ENCODE data around the gene RBCK1.

The RBCK1 gene

GRCh38 chr20:435558-435957 is 27.5 kb downstream of the RBCK1 start:
- TF ChIP-seq ZFX (IDR thresholded peaks at IDR 0.05) (no peak), CTCF (conservative IDR thresholded peaks at IDR 0.05) (no peak)
- no peak overlapping the region for H3K27ac ChIP-seq

GRCh38 chr20:436476-436875 is 28.4 kb downstream of the RBCK1 start:
- TF ChIP-seq ZFX (IDR thresholded peaks at IDR 0.05) (no peak), CTCF (conservative IDR thresholded peaks at IDR 0.05) (no peak)
- H3K27ac ChIP-seq, result no peak overlapping the region

GRCh38 chr20:437787-438486 is 29.8 kb downstream of the RBCK1 start:
- no peak overlapping the region for H3K27ac ChIP-seq
- TF ChIP-seq ZFX (IDR thresholded peaks at IDR 0.05) (no peak), CTCF (conservative IDR thresholded peaks at IDR 0.05) (no peak)

GRCh38 chr20:438571-439469 is 30.7 kb downstream of the RBCK1 start:
- no peak for TF ChIP-seq ZFX (IDR thresholded peaks at IDR 0.05)
- TF ChIP-seq CTCF (conservative IDR thresholded peaks at IDR 0.05), result no peak
- no peak overlapping the region for H3K27ac ChIP-seq

- no peak for TF ChIP-seq ZFX (IDR thresholded peaks at IDR 0.05)
- TF ChIP-seq CTCF (conservative IDR thresholded peaks at IDR 0.05), result no peak
- no peak overlapping the region for H3K27ac ChIP-seq
Measured at GRCh38 chr20:440148-440547, 32.0 kb downstream of the RBCK1 start.

GRCh38 chr20:440636-441035 is 32.5 kb downstream of the RBCK1 start:
- H3K27ac ChIP-seq, result no peak overlapping the region
- TF ChIP-seq CTCF (conservative IDR thresholded peaks at IDR 0.05), result no peak
- TF ChIP-seq ZFX (IDR thresholded peaks at IDR 0.05), result no peak

- TF ChIP-seq ZFX (IDR thresholded peaks at IDR 0.05) (no peak), CTCF (conservative IDR thresholded peaks at IDR 0.05) (no peak)
- H3K27ac ChIP-seq, result no peak overlapping the region
Measured at GRCh38 chr20:443223-443775, 35.2 kb downstream of the RBCK1 start.
